Dendritic cell treated with granulocyte-macrophage colony-stimulating factor and Interleukin-4, amounts not matched to agents 40 ng/mL and 50 ng/mL, for 4 days (primary cell): ENCODE data around the gene CH25H.

Experiments used
- H3K27ac Mint-ChIP-seq: one replicate; pipeline ENCODE4 v1.8.0; 2022; ENCODE audit warnings: mild to moderate bottlenecking, mixed read lengths
- H3K27me3 Mint-ChIP-seq: one replicate; pipeline ENCODE4 v1.8.0; 2022; ENCODE audit warnings: mild to moderate bottlenecking, mixed read lengths
- H3K36me3 Mint-ChIP-seq: one replicate; pipeline ENCODE4 v1.8.0; 2022; ENCODE audit warnings: low read depth, mixed read lengths
- H3K4me1 Mint-ChIP-seq: one replicate; pipeline ENCODE4 v1.8.0; 2022; ENCODE audit warnings: low read depth, mixed read lengths
- H3K4me3 Mint-ChIP-seq: one replicate; pipeline ENCODE4 v1.8.0; 2022; ENCODE audit warnings: mild to moderate bottlenecking, moderate library complexity, mixed read lengths
- H3K9me3 Mint-ChIP-seq: one replicate; pipeline ENCODE4 v1.8.0; 2022; ENCODE audit warnings: mixed read lengths
- intact Hi-C: fragments of 100-400 bp; cut with micrococcal nuclease; formaldehyde crosslinking; loops from one replicate; pipeline ENCODE4 v1.15.0; 2022

CH25H gene

DNA sequence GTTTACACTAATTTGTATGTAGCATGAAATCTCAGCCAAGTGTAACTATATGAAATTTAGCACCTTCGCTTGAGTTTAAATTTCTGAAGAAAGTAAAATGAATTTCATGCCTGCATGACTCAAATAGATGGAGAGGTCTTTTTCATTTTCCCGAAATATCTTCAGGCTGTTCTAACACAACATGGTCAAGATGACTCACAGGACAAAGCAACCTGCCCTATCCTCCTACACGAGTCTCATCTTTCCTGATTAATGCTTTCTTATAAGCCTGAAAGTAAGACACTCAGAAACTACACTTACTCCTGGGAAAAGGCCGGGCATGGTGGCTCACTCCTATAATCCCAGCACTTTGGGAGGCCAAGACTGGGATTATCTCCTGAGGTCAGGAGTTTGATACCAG is 41.2 kb downstream of the CH25H start:
- Mint-ChIP-seq H3K4me1 (peaks cover 31% of the 10 kb centered on the region), H3K4me3 (no peak overlapping the region), H3K36me3 (no peaks in the 10 kb centered on the region), H3K9me3 (no peaks in the 10 kb centered on the region), H3K27ac (no peak overlapping the region), H3K27me3 (peaks cover 9% of the 10 kb centered on the region)
- intact Hi-C loops: no loop called here

DNA sequence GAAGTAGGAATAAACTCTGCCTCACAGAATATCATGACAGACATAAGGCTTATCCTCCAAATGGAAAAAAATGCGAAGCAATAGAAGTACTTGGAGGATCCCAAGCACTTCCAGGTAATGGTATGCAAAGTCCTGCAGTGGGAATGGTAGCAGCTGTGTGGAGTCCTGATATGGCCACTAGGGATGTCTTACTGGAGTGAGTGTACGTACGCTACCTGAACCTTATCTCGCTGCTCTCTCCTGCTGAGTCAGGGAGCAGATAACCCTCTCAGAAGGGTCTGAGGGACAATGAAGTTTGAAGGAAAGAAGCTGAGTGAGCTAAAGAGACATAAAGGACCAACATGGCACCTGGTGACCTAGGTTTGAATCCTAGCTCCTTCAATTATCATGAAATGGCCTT is 42.2 kb downstream of the CH25H start:
- Mint-ChIP-seq H3K27ac (no peak overlapping the region), H3K27me3 (peaks cover 9% of the 10 kb centered on the region), H3K36me3 (no peaks in the 10 kb centered on the region), H3K4me3 (no peak overlapping the region), H3K4me1 (peaks cover 31% of the 10 kb centered on the region), H3K9me3 (no peaks in the 10 kb centered on the region)
- intact Hi-C loops: loop anchor here (5.0 kb wide), 1 partner anchor 133 kb away; no protein-coding TSS in a partner anchor

DNA sequence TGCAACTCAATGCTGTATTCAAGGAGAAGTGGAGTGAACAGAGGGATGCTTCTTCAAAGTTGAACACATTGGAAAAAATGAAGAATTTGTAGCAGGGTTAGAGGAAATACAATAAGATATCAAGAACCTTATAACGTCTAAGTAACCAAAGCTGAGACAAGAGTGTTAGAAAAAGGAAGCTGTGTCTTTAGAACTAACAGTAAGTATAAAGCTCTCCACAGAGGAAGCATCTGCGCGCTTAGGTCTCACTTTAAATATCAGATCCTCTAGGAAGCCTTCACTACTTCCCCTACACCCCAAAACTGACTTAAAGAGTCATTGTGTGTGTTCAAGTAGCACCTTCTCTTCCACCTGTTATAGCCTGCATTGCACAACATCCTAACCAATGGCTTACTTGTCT is 43.0 kb downstream of the CH25H start:
- peak overlapping the region; percentile 33 for H3K4me3 Mint-ChIP-seq
- intact Hi-C loops: loop anchor here (5.0 kb wide), 1 partner anchor 132 kb away; no protein-coding TSS in a partner anchor
- no peaks in the 10 kb centered on the region for H3K9me3 Mint-ChIP-seq
- H3K36me3 Mint-ChIP-seq: no peaks in the 10 kb centered on the region
- H3K4me1 Mint-ChIP-seq: peaks cover 31% of the 10 kb centered on the region
- peaks cover 9% of the 10 kb centered on the region for H3K27me3 Mint-ChIP-seq
- H3K27ac Mint-ChIP-seq: peak overlapping the region; percentile 77

GRCh38 chr10:89163265-89163995 is 43.7 kb downstream of the CH25H start:
- Mint-ChIP-seq H3K9me3 (no peaks in the 10 kb centered on the region), H3K4me1 (peaks cover 31% of the 10 kb centered on the region)
- intact Hi-C loops: loop anchor here (5.0 kb wide), 1 partner anchor 131 kb away; no protein-coding TSS in a partner anchor

DNA sequence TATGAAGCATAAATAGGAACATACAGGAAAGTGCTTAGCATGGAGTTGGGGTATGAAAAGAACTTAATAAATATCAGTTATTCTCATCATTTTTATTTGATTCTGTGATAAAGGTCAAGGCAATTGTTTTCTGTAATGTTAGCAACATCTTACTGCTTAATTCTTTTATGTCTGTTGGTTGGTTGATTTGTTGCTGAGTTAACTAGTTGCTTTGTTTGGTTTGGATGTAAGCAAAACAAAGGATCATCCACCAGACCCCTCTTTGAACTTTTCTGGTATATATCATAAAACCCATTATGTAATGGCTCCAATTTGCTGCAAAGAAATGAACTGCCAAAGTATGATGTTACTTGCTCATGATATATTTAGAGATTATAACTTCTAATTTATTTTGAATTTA is 44.5 kb downstream of the CH25H start:
- peaks cover 30% of the 10 kb centered on the region for H3K4me1 Mint-ChIP-seq
- H3K4me3 Mint-ChIP-seq: no peak overlapping the region
- no peaks in the 10 kb centered on the region for H3K36me3 Mint-ChIP-seq
- H3K27ac Mint-ChIP-seq: no peak overlapping the region
- intact Hi-C loops: loop anchor here (5.0 kb wide), 1 partner anchor 130 kb away; no protein-coding TSS in a partner anchor
- H3K27me3 Mint-ChIP-seq: peaks cover 9% of the 10 kb centered on the region
- H3K9me3 Mint-ChIP-seq: no peaks in the 10 kb centered on the region

More at GRCh38 chr10:89163265-89163995, 43.7 kb downstream of the CH25H start:
- no peaks in the 10 kb centered on the region for H3K36me3 Mint-ChIP-seq
- peak overlapping the region; percentile 77 for H3K27ac Mint-ChIP-seq
- peaks cover 9% of the 10 kb centered on the region for H3K27me3 Mint-ChIP-seq
- H3K4me3 Mint-ChIP-seq: peak overlapping the region; percentile 33

- no peaks in the 10 kb centered on the region for H3K9me3 Mint-ChIP-seq
- peaks cover 53% of the 10 kb centered on the region for H3K4me1 Mint-ChIP-seq
- H3K27ac Mint-ChIP-seq: no peak overlapping the region
- H3K27me3 Mint-ChIP-seq: peaks cover 12% of the 10 kb centered on the region
- no peaks in the 10 kb centered on the region for H3K36me3 Mint-ChIP-seq
- intact Hi-C loops: loop anchor here (5.0 kb wide), 1 partner anchor 128 kb away; no protein-coding TSS in a partner anchor
- no peak overlapping the region for H3K4me3 Mint-ChIP-seq
Observed at GRCh38 chr10:89160339-89160738, 46.8 kb downstream of the CH25H start.

- no peaks in the 10 kb centered on the region for H3K9me3 Mint-ChIP-seq
- H3K4me1 Mint-ChIP-seq: peaks cover 52% of the 10 kb centered on the region
- H3K36me3 Mint-ChIP-seq: no peaks in the 10 kb centered on the region
- no peak overlapping the region for H3K27ac Mint-ChIP-seq
- H3K27me3 Mint-ChIP-seq: peaks cover 13% of the 10 kb centered on the region
- no peak overlapping the region for H3K4me3 Mint-ChIP-seq
- intact Hi-C loops: loop anchor here (5.0 kb wide), 1 partner anchor 127 kb away; no protein-coding TSS in a partner anchor
Observed at GRCh38 chr10:89159761-89160160, 47.4 kb downstream of the CH25H start.

- no peaks in the 10 kb centered on the region for H3K36me3 Mint-ChIP-seq
- no peak overlapping the region for H3K4me3 Mint-ChIP-seq
- H3K27me3 Mint-ChIP-seq: peaks cover 12% of the 10 kb centered on the region
- H3K4me1 Mint-ChIP-seq: peaks cover 48% of the 10 kb centered on the region
- H3K27ac Mint-ChIP-seq: no peak overlapping the region
- H3K9me3 Mint-ChIP-seq: no peaks in the 10 kb centered on the region
- intact Hi-C loops: no loop called here
Observed at GRCh38 chr10:89159316-89159715, 47.8 kb downstream of the CH25H start.

DNA sequence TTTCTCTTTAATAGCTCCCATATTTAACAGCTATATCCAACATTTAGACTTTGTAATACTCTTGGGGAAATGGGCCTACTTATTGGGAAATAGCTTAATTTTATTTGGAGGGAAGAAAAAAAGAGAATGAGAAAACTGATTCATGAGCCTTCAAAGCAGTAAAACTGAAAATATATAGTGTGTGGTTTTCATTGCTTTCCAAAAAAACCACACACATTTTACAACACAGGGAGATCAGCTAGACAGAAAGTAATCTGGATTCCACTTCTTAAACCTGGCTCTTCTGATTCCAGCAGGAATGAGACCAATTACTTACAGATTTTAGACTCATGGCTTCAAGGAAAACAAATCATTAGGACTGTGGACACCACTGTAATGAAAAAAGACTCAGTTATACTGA is 48.7 kb downstream of the CH25H start:
- intact Hi-C loops: no loop called here
- peaks cover 39% of the 10 kb centered on the region for H3K4me1 Mint-ChIP-seq
- peaks cover 18% of the 10 kb centered on the region for H3K27me3 Mint-ChIP-seq

DNA sequence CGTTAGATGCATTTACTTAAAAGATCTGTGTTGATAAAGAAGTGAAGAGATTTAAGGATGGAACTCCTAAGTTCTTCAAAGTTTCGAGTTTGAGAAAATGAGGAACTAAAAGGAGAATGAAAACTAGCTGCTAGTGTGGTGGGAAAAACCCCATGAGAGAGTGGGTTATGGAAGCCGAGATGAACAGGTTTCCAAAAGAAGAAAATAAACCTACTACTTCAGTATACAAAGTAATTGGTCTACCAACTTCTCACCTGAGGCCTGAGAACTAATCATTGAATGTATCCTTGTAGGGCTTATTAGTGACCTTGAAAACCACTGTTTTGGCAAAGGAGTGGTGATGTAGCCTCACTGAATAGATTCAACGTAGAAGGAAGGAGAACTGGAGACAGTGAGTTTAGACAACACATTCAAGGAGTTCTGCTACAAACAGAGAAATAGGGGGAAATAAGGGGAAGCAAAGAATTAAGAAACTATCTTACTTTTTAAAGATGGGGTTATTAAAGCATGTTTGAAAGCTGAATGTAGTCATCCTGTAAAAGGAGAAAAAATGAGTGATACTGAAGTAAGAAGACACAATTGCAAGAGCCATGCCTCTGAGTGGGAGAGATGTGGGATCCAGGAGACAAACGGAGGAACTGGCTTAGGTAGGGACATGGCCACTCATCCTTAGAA is 50.8 kb downstream of the CH25H start:
- H3K36me3 Mint-ChIP-seq: no peaks in the 10 kb centered on the region
- peak overlapping the region; percentile 57 for H3K27ac Mint-ChIP-seq
- peaks cover 34% of the 10 kb centered on the region for H3K4me1 Mint-ChIP-seq
- H3K9me3 Mint-ChIP-seq: no peaks in the 10 kb centered on the region
- peak overlapping the region; percentile 28 for H3K4me3 Mint-ChIP-seq
- H3K27me3 Mint-ChIP-seq: peaks cover 17% of the 10 kb centered on the region
- intact Hi-C loops: no loop called here

More for the DNA sequence above, 48.7 kb downstream of the CH25H start:
- H3K27ac Mint-ChIP-seq: no peak overlapping the region
- no peak overlapping the region for H3K4me3 Mint-ChIP-seq
- H3K9me3 Mint-ChIP-seq: no peaks in the 10 kb centered on the region
- no peaks in the 10 kb centered on the region for H3K36me3 Mint-ChIP-seq
